NCI-H748 (cell line): Measurements from ENCODE around the gene GALK1.
"Not testable (repeated sequence)": the region's sequence is repeated elsewhere in the genome, so short reads cannot be mapped to it uniquely, and the experiment has no call there.

Experiments
- DNase-seq: peaks from one replicate; lab custom pipeline; 2025; ENCODE audit not compliant: unreplicated experiment; lab: John Stamatoyannopoulos, UW

The GALK1 gene

DNA sequence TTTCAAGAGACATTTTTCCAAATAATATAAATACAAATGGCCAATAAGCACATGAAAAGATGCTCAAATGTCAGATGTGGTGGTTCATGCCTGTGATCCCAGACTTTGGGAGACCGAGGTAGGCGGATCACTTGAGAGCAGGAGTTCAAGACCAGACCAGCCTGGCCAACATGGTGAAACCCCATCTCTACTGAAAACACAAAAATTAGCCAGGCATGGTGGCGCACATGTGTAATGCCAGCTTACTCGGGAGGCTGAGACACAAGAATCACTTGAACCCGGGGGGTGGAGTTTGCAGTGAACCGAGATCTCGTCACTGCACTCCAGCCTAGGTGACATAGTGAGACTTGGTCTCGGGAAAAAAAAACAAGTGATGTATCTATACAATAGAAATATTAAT lies 2.9 kb upstream of the GALK1 start:
- no peak for DNase-seq

DNA sequence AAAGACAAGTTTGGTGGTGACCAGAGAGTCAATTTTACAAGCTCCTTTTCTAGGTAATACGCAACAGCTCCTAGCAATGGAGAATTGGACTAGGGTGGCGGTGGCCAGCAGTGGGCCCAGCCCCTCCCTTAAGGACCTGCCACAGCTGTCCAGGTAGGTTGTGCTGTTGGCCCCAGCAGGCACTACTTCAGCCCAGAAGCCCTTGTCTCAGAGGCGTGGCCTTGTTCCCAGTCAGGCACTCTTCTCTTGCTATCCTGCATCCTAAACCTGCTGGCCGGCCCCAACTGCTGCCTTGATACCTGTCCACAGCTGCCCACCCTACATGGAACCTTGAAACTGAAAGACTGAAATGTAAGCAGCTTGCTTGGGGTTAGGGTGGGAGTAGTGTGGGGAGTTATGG lies 989 bp upstream of the GALK1 start:
- no peak for DNase-seq

DNA sequence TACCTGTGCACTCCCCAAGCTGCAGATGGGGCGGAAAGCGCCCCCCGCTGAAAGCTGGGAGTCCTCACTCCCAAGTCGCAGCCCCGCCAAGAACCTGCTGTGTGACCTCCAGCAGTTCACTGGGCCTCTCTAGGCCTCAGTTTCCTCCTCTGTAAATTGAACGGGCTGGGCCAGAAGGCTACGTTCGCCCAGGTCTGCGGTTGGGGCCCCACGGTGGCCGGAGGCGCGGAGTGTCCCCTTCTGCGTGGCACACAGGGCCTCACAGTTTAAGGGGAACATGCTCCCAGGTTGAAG lies 628 bp downstream of the GALK1 start:
- DNase-seq, result no peak

DNA sequence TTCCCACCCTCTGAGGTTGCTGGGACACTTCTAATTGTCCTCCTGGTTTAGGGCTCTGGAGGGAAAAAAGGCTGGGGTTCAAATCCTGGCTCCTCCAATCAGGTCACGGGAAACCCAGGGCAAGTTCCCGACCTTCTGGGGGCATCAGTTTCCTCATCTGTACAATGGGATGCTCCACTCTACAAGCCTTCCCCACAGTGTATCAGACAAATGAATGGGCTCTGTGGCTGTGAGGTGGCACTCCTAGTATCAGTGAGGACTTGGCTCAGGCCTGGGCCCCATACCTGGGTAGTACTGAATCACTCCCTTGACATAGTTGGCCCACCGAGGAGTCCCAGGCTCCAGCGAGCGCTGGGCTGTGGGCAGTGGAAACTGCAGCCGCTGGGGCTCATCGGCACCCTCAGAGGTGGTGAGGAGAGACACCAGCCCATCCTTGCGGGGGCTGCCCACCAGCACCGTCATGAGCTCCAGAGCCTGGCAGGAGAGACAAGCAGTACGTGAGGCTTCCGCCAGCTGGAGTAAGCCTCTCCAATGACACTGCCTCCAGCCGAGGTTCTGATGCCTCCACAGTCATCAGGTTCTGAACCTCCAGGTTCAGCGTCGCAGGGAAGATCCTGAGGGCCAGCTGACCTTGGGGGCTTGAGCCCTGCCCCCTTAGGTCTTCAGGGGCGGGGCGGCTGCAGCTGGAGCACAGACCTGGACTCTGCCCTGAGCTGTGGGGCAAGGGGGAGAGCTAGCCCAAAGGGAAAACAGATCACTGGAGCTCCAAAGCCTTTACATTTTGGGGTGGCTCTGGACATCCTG lies 1.2 kb downstream of the GALK1 start:
- DNase-seq, result no peak

DNA sequence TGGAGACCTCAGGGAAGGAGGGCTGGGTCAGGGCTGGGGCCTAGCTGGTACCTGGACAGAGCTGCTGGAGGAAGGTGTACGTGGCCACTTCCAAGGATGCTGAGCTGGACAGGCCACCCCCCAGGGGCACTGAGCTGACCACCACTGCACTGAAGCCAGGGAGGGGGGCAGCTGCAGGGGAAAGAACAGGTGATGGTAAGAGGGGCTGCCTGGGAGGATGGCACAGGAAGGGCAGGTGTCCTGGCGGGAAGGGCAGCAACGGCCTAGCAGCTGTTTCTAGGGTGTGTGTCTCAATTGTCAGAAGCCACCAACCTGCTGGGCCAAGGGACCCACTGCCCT lies 1.8 kb downstream of the GALK1 start:
- no peak for DNase-seq

DNA sequence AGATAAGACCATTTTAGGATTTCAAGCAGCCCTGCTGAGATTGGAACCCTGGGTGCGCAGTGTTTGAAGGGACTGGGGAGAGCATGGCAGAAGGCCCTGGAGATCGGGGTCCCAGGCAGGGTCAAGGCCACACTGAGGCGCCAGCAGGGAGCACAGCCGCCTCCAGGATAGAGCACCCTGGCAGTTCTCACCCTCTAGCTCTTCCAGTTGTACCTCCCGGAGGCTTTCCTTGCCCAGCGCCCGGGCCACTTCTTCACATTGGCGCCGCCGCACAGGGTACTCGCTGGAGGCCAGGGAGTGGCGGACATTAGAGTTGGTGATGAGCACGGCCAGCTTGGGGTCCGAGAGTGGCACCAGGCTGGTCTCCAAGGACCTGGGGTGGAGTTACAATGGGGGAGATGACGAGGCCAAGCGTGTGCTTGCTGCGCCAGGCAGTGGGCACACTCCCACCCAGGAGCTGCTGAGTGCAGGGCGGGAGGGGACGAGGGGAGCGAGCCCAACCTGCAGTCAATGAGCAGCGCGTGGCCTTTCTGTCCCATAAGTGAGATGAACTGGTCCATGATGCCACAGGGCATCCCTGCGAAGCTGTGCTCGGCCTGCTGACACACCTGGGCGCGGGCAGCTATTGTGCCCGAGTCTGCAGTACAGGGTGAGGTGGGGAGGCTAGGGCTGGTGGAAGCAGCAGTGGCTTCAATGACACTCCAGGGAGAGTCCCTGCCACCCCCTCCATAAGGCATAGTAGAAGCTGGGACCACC lies 2.3 kb downstream of the GALK1 start:
- DNase-seq, result no peak

DNA sequence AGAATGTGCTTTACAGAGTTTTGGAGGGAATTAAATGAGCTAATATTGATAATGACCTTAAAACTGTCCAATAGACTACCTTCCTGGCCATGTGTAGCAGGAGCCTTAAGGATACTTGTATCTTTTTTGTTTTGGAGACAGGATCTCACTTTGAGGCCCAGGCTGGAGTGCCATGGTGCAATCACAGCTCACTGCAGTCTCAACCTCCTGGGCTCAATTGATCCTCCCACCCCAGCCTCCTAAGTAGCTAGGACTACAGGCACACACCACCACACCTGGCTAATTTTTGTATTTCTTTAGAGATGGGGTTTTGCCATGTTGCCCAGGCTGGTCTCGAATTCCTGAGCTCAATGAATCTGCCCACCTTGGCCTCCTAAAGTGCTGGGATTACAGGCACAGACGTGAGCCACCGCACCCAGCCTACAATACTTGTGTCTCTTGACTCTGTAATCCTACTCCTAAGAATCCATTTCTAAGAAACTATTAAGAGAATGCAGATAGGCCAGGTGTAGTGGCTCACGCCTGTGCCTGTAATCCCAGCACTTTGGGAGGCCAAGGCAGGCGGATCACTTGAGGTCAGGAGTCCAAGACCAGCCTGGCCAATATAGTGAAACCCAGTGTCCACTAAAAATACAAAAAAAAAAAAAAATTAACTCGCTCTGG lies 4.9 kb downstream of the GALK1 start:
- DNase-seq, result not testable (repeated sequence)

DNA sequence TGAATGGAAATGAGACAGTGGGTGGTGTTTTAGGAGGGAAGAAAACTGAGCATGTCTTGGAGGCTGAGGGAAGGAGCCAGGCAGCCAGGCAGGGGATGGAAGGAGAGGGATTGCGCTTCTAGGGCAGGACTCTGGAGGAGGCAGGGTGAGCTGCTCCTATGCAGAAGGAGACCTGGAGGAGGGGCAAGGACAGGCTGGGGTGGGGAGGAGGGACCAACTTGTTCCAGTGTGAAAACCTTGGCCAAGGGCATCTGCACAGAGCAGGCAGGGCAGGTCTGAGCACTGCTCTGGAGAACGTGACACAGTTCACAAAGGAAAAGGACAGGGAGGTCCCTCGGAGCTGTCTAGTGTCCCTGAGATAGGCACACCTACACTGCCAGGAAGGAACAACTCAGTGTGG lies 5.5 kb downstream of the GALK1 start:
- no peak for DNase-seq

DNA sequence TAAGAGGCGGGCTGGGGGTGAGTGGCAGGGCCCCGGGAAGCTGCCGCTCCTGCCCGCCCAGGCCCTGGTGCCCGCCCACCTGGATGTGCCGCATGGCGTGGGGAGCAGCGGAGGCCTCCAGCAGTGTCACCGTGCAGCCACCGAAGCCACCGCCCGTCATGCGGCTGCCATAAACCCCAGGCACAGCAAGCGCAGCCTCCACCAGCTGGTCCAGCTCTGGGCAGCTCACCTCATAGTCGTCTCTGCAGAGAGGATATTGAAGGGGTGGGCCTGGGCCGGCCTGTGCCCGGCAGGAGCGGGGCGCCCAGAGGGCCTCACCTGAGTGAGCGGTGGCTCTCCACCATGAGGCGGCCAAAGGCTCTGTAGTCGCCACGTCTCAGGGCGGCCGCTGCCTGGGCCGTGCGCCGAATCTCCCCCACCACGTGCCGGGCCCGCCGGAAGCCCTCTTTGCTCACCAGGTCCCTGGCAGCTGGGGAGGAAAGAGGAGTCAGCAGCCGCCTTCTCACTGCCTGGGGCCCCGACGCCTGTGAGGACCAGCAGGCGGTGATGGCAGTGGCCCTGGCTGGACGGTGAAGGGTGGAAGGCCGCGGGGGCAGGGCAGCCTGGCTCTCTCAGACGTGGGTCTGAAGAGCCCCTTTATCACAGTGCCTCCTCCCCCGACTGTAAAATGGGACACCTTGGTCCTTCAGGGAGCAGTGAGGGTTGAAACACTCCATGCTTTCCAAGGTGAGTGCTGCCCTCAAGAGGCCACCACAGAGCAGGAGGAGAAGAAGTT lies 6.7 kb downstream of the GALK1 start:
- DNase-seq, result no peak

DNA sequence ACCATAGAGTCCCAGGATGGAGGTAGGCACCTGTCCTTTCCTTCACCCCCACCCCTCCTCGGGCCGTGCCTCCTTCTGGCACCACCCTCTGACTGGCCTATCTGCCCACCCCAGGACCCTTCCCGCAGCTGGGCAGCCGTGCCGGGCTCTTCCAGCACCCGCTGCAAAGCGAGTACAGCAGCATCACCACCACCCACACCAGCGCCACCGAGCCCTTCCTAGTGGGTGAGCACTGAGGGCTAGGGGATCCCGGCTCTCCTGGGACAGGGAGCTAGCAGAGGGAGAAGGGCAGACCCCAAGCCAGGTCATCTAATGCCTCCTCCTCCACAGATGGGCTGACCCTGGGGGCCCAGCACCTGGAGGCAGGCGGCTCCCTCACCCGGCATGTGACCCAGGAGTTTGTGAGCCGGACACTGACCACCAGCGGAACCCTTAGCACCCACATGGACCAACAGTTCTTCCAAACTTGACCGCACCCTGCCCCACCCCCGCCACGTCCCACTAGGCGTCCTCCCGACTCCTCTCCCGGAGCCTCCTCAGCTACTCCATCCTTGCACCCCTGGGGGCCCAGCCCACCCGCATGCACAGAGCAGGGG lies 7.8 kb downstream of the GALK1 start:
- no peak for DNase-seq

DNA sequence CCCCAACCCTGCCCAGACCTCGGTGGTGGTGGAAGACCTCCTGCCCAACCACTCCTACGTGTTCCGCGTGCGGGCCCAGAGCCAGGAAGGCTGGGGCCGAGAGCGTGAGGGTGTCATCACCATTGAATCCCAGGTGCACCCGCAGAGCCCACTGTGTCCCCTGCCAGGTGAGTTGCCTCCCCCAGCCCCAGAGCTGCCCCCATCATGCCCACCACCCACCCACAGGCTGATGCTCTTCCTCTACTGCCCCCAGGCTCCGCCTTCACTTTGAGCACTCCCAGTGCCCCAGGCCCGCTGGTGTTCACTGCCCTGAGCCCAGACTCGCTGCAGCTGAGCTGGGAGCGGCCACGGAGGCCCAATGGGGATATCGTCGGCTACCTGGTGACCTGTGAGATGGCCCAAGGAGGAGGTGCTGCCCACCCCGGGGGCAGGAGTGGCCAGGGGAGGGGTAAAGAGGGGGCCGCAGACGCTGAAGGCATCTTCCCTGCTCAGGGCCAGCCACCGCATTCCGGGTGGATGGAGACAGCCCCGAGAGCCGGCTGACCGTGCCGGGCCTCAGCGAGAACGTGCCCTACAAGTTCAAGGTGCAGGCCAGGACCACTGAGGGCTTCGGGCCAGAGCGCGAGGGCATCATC lies 8.4 kb downstream of the GALK1 start:
- DNase-seq, result no peak

DNA sequence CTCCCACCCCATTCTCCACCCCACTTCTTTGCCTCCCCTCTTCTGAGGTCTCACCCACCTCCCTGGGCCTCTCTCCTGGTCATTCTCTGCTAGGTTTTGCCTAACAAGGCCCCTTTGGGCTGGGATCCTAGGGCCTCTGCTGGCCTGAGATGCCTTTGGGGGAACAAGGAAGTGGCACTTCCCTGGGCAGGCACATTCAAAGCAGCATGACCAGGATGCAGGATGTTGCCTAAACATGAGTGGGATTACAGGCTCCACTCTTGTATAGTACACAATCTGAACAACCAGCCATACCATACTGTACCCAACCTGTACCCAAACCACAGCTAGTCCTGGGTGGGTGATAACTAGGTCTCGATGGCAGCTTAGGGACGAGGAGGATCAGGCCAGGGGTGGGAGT lies 9.0 kb downstream of the GALK1 start:
- DNase-seq, result no peak

DNA sequence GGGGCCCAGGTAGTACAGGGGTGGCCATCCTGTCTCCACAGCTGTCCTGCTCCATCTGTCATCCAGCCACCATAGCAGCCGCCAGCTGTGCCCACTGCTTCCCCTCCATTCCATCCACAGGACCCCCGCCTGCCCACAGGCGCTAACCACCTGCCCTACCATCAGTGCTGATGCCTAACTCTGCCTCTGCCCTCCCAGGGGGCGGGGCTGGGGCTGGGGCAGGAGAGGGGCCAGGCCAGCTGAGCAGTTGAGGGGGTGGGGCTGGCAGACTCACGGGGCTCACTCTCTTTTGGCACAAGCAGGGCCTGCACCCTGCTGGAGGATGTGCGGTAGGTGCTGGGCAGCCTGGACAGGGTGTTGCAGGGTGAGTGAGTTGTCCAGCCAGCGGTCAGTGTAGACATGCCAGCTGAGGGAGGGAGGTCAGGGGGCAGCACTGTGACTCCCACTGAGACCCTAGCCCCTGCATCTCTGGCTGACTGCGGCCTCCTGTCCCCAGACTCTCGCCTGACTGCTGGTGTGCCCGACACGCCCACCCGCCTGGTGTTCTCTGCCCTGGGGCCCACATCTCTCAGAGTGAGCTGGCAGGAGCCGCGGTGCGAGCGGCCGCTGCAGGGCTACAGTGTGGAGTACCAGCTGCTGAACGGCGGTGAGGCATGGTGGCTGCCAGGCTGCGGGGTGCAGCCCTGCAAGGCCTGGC lies 9.6 kb downstream of the GALK1 start:
- DNase-seq, result no peak

DNA sequence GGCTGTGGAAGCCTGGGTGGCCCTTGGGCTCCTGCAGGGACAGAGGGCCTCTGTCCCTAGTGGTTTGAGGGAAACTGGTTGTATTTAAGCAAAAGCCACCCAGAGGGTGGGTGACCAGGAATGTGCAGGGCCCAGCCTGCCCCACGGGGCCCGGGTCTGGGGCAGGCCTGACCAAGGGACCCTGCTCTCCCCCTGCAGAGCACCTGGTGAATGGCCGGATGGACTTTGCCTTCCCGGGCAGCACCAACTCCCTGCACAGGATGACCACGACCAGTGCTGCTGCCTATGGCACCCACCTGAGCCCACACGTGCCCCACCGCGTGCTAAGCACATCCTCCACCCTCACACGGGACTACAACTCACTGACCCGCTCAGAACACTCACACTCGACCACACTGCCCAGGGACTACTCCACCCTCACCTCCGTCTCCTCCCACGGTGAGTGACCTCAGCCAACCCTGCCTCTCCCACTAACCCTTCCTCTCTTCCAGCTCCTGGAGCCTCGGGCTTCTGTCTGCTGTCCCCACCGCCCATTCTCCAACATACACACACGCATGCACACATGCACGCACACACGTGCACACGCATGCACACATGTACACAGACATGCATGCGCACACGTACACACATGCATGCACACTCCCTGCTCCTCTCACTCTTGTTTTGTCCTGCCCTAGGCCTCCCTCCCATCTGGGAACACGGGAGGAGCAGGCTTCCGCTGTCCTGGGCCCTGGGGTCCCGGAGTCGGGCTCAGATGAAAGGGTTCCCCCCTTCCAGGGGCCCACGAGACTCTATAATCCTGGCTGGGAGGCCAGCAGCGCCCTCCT lies 10.4 kb downstream of the GALK1 start:
- no peak for DNase-seq

DNA sequence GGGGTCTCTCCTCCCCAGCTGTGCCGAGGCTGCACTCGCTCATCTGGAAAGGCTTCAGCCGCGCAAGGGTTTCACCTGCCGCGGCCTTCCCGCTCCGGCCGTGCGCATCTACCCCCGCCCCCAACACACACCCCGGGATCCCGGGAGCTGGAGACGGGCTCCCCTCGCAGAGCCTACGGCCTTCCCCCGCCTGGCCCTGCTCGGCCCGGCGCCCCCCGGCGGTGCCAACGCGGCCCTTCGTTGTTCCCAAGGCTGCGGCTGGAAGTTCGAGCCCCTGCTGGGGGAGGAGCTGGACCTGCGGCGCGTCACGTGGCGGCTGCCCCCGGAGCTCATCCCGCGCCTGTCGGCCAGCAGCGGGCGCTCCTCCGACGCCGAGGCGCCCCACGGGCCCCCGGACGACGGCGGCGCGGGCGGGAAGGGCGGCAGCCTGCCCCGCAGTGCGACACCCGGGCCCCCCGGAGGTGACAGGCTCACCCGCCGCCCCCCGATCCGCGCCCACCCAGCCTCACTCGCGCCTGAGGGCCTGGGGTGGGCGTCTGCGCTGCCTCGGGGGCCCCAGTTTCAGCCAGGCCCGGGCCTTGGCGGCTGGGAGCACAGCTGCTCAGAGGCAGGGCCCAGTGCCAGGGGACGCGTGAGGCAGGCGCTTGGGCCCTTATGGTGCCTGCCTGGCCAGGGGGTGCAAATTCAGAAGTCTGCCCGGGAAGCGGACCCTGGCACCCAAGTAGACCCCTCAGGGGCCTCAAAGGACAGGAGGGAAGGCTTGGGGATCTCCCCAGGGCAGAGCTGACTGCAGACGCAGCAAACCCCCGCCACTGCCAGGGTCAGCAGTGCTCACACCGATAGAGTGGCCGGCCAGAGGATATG lies 11.2 kb downstream of the GALK1 start:
- DNase-seq, result no peak

DNA sequence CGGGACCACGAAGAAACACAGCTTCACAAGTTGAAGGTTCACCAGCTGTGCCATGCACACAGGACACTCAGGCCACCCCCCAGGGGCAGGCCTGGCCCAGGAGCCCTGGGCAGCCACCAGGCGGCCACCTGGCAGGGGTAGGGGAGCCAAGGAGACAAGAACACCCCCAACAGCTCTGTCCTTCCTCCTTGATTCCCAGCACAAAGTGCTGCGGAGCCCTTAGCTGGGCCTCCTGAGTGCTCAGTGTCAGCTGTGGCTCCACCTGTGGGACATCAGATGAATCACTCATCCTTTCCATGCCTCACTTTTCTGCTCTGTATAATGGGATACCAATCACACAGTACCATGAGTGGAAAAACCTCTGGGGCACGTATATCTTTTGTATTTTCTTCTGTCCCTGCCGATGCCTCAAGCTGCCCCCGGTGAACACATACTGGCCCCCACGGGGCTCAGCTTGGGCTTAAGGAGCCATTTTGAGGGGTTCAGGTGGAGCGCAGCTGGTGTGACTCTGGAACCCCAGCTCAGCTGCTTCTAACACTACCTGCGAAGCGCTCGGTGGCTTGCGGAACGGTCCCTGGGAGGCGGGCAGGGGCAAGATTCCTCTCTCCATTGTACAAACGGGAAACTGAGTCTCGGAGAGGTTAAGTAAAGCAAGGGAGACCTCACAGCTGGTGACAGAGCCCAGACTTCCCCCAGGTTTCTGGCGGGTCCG lies 12.0 kb downstream of the GALK1 start:
- DNase-seq, result no peak

DNA sequence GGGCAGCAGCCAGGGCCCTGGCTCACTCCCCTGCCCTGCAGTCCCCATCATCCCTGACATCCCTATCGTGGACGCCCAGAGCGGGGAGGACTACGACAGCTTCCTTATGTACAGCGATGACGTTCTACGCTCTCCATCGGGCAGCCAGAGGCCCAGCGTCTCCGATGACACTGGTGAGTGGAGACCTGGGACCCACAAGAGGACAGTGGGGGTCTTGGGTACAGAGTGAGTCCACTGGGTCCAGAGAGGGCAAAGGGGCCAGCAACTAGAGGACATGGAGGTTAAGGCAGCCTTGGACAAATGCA lies 12.6 kb downstream of the GALK1 start:
- DNase-seq, result no peak
